Body of pancreas (tissue), 4 donors: ENCODE results near the gene USP34. TPM values are rescaled to one million over a fixed set of nuclear protein-coding genes. Genes with fewer than 3 reads are reported as not detected.

Experiments used
- ATAC-seq: fragments of 150-250 bp; one replicate; pipeline ENCODE4 v1.9.1; 2016
- DNase-seq, 4 donors: peaks; one replicate each; pipeline ENCODE4 v3.0.0-alpha.2; 2019
- H3K27ac ChIP-seq, 4 donors: fragments of 200-600 bp; sonication (generic); 1 replicate in 3 of 4; 2 replicates in 1 of 4; pipeline versions ENCODE4 v1.5.1 to v1.6.1; 2016 to 2019; ENCODE audit warnings: mild to moderate bottlenecking in 1 of 4, mixed read lengths in 1 of 4, moderate library complexity in 1 of 4
- H3K27me3 ChIP-seq, 2 donors: fragments of 200-600 bp; sonication (generic); one replicate each; pipeline ENCODE4 v1.6.0; 2016; ENCODE audit warnings: mild to moderate bottlenecking in 1 of 2
- H3K36me3 ChIP-seq, 2 donors: fragments of 200-600 bp; sonication (generic); replicated peaks in 1 of 2; 2 replicates each; pipeline ENCODE4 v1.5.1; 2016; ENCODE audit warnings: low read depth in 2 of 2; ENCODE audit not compliant: insufficient read depth in 1 of 2
- H3K4me1 ChIP-seq: fragments of 200-600 bp; sonication (generic); one replicate; pipeline ENCODE4 v1.6.0; 2016
- H3K4me3 ChIP-seq, 2 donors: fragments of 200-600 bp; sonication (generic); 1 replicate in 1 of 2; 2 replicates in 1 of 2; pipeline ENCODE4 v1.5.1; 2016 to 2019
- H3K9me3 ChIP-seq, 3 donors: fragments of 200-600 bp; sonication (generic); 1 replicate in 2 of 3; 2 replicates in 1 of 3; pipeline ENCODE4 v1.5.1; 2016
- POLR2A ChIP-seq, 3 donors: fragments of 450-650 bp; IDR thresholded peaks; one replicate each; pipeline ENCODE4 v1.6.1; 2016; ENCODE audit warnings: antibody characterized with exemption in 3 of 3, mild to moderate bottlenecking in 2 of 3
- WGBS, 2 donors: methylation state at CpG; one replicate each; pipeline ENCODE4 v1.1.5; 2017; 5-methylcytosine and 5-hydroxymethylcytosine counted together
- intact Hi-C: fragments of 100-400 bp; cut with DNase I; formaldehyde crosslinking; loops from one replicate; pipeline ENCODE4 v1.15.1; 2023
- total RNA-seq, 2 donors: library from RNA; depleted of rRNA; stranded (reverse); fragments of >200 nt; gene quantifications; one replicate each; pipeline ENCODE4 v1.1.0, GENCODE V29; 2016
- TF ChIP-seq, protein P1 (sequence below), 7 experiments: fragments of 450-650 bp in 4 of 7; fragments of 200-600 bp in 3 of 7; sonication (generic) in 3 of 7; IDR thresholded peaks; one replicate each; pipeline ENCODE4 v1.5.1; 2016 to 2019; ENCODE audit warnings: antibody characterized with exemption in 7 of 7

The USP34 gene
- total RNA-seq, 2 donors from 2014 or later, result 87.0 to 96.5 TPM

DNA sequence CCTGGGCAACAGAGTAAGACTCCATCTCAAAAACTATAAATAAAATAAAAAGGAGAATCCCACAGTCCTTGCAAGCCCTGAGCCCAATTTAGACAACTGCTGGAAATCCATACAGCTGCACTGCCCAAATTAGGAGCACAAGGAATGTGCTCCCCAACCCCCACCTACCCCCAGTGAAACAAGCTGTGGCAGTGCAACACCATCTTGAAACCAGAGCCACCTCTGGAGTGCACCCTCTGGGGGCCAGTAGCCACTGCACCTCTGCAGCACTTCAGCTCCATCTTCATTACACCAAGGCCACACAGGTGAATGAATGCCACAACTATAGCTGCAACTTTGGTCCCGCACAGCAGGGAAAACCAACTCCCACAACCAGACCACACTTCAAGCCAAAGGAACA, 37.3 kb downstream of the USP34 start:
- Histone ChIP-seq H3K27me3 (no peaks in the 10 kb centered on the region), H3K27ac (no peak overlapping the region), H3K9me3 (no peaks in the 10 kb centered on the region), H3K4me3 (no peak overlapping the region), H3K4me1 (peaks cover 30% of the 10 kb centered on the region), H3K36me3 (no peaks in the 10 kb centered on the region)
- intact Hi-C loops, result no loop called here
- ATAC-seq (no peak), DNase-seq (no peak)
- TF ChIP-seq, protein P1, sequence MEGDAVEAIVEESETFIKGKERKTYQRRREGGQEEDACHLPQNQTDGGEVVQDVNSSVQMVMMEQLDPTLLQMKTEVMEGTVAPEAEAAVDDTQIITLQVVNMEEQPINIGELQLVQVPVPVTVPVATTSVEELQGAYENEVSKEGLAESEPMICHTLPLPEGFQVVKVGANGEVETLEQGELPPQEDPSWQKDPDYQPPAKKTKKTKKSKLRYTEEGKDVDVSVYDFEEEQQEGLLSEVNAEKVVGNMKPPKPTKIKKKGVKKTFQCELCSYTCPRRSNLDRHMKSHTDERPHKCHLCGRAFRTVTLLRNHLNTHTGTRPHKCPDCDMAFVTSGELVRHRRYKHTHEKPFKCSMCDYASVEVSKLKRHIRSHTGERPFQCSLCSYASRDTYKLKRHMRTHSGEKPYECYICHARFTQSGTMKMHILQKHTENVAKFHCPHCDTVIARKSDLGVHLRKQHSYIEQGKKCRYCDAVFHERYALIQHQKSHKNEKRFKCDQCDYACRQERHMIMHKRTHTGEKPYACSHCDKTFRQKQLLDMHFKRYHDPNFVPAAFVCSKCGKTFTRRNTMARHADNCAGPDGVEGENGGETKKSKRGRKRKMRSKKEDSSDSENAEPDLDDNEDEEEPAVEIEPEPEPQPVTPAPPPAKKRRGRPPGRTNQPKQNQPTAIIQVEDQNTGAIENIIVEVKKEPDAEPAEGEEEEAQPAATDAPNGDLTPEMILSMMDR (IDR thresholded peaks at IDR 0.05), result no peak
- no peak for TF ChIP-seq POLR2A (IDR thresholded peaks at IDR 0.05)
- 94 to 100% methylated on average over 1 of the region's 1 CpG for WGBS, 2 donors

DNA sequence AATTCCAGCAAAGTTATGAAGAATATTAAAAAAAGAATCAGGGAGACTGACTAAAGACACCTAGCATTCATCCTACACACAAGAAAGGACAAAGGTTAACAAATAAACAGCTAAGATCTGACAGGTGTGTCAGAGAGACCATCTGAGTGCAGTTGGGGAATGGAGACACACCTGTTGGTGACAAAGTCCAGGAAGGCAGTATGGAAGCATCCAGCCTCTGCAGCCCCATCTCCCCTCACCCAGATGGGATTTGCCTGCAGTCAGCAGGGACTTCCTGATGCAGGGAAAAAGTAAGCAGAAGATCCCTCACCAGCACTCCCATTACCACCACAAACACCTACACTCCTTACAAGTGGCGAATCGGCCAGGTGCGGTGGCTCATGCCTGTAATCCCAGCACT, 37.9 kb downstream of the USP34 start:
- ATAC-seq (no peak), DNase-seq (no peak)
- WGBS, 2 donors, result 100% methylated on average over 3 of the region's 3 CpGs; no CpG with 5 or more reads in 1 of the 2 donors
- no peak overlapping the region for H3K27ac ChIP-seq
- no peaks in the 10 kb centered on the region for H3K36me3 ChIP-seq
- TF ChIP-seq POLR2A (IDR thresholded peaks at IDR 0.05), result no peak
- TF ChIP-seq, protein P1 (IDR thresholded peaks at IDR 0.05), result no peak
- no peak overlapping the region for H3K4me3 ChIP-seq
- no peaks in the 10 kb centered on the region for H3K27me3 ChIP-seq
- intact Hi-C loops, result no loop called here
- H3K9me3 ChIP-seq, result no peaks in the 10 kb centered on the region
- peaks cover 30% of the 10 kb centered on the region for H3K4me1 ChIP-seq

DNA sequence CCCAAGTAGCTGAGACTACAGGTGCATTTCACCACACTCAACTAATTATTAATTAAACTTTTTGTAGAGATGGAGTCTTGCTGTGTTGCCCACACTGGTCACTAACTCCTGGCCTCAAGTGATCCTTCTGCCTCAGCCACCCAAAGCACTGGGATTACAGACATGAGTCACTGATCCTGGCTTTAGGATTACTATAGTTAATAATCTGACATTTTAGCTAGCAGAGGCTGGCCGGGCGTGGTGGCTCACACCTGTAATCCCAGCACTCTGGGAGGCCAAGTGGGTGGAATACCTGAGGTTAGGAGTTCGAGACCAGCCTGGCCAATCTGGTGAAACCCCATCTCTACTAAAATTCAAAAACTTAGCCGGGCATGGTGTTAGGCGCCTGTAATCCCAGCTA, 39.5 kb downstream of the USP34 start:
- no peak for ATAC-seq
- Histone ChIP-seq H3K9me3 (no peaks in the 10 kb centered on the region), H3K36me3 (no peaks in the 10 kb centered on the region), H3K4me1 (peaks cover 39% of the 10 kb centered on the region), H3K27ac (no peak overlapping the region), H3K4me3 (no peak overlapping the region), H3K27me3 (no peaks in the 10 kb centered on the region)
- intact Hi-C loops, result no loop called here
- WGBS, 2 donors, result 92 to 100% methylated on average over 3 to 5 of the region's 5 CpGs
- no peak for TF ChIP-seq POLR2A (IDR thresholded peaks at IDR 0.05)
- TF ChIP-seq, protein P1 (IDR thresholded peaks at IDR 0.05), result no peak
- no peak for DNase-seq

DNA sequence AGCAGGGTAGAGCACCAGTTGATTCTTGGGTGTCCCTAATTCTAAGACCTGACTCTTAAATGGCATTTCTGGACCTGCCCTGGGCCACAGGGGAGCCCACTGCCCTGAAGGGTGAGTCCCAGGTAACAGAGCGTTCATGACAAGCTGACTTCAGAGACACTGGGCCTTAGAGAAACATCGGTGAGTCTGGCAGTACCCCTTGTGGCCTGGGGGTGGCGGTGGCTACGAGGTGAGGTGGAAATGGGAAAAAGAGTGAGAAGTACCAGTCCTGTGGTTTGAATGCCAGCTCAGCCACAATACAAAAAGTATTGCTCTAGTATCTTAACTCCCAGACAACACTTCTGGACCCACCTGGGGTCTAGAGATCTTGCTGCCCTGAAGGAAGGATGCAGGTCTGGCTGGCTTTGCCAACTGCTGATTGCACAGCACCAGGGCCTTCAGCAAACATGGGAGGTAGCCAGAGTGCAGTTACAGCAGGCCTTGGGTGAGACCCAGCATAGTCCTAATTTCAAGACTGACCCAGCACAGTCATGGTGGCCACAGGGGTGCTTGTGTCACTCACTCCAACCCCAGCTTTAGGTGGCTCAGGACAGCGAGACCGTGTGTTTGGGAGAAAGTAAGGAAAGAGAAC, 44.5 kb downstream of the USP34 start:
- Histone ChIP-seq H3K4me1 (peaks cover 37% of the 10 kb centered on the region), H3K27ac (no peak overlapping the region), H3K27me3 (no peaks in the 10 kb centered on the region), H3K36me3 (no peaks in the 10 kb centered on the region), H3K4me3 (no peak overlapping the region), H3K9me3 (no peaks in the 10 kb centered on the region)
- ATAC-seq (peak; percentile 78), DNase-seq (peak; percentile 57 to 64 (median 60))
- WGBS, 2 donors, result 56 to 60% methylated on average over 6 of the region's 6 CpGs
- intact Hi-C loops, result no loop called here
- no peak for TF ChIP-seq POLR2A (IDR thresholded peaks at IDR 0.05)
- TF ChIP-seq, protein P1 (IDR thresholded peaks at IDR 0.05), result peak; percentile 43 to 71 (median 58)

DNA sequence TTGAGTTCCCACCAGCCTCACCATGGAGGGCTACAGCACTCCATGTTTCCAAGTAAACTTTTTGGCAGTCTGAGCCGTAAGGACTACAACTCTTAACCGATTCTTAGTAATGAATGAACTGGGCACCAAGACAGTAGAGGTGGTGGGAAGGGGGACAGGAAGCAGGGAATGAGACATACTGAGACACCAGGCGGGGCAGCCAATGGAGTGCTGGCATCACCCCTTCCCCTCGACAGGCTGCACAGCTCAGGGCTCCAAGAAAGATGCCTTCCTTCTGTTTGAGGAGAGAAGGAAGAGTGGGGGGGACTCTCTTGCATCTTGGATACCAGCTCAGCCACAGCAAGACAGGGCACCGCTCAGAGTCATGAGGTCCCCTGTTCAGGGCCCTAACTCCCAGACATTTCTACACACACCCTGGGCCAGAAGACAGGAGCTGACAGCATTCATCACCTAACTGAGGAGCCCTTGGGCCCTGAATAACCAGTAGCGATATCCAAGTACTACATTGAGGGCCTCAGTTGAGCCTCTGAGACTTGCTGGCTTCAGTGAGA, 45.2 kb downstream of the USP34 start:
- Histone ChIP-seq H3K27ac (no peak overlapping the region), H3K4me1 (peaks cover 44% of the 10 kb centered on the region), H3K9me3 (no peaks in the 10 kb centered on the region), H3K27me3 (no peaks in the 10 kb centered on the region), H3K4me3 (no peak overlapping the region), H3K36me3 (no peaks in the 10 kb centered on the region)
- 83 to 88% methylated on average over 6 of the region's 6 CpGs for WGBS, 2 donors
- TF ChIP-seq, protein P1 (IDR thresholded peaks at IDR 0.05), result no peak
- TF ChIP-seq POLR2A (IDR thresholded peaks at IDR 0.05), result no peak
- intact Hi-C loops, result no loop called here
- DNase-seq (no peak), ATAC-seq (no peak)
